ENCODE data around the gene PPIAL4G. TPM values are rescaled to one million over a fixed set of nuclear protein-coding genes. Genes with fewer than 3 reads are reported as not detected.
"Not testable (repeated sequence)": the region's sequence is repeated elsewhere in the genome, so short reads cannot be mapped to it uniquely, and the experiment has no call there.

The PPIAL4G gene
- total and polyA plus RNA-seq, 4 donors: 0.17 TPM; not detected in 3

DNA sequence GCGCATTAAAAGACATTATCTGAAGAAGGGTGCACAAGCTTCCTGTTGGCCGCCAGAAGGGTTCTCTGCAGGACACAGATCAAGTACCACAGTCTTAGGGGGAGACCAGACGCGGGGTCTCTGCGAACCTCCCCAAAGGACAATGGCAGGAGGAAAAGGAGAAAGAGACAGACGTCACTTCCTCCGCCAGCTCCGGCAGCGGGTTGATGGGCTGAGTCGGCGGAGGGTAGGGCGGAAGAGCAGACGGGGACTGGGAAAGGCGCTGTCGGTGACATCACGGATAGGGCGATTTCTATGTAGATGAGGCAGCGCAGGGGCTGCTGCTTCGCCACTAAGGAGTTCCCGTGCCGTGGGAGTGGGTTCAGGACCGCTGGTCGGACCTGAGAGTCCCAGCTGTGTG, 39.0 kb upstream of the PPIAL4G start:
- H3K27me3 ChIP-seq (ENCODE audit: control insufficient read depth in 4 of 4, insufficient read depth in 4 of 4, low read length in 3 of 4); H3K36me3 ChIP-seq (ENCODE audit: control insufficient read depth in 4 of 4, insufficient read depth in 3 of 4, low read depth in 1 of 4, low read length in 3 of 4); H3K9ac ChIP-seq (ENCODE audit: low read depth in 1 of 2, low read length in 2 of 2); H3K27ac ChIP-seq (ENCODE audit: low read depth in 1 of 2, low read length in 2 of 2); H3K9me3 ChIP-seq (ENCODE audit: control insufficient read depth in 4 of 4, low read length in 3 of 4); H3K4me1 ChIP-seq (ENCODE audit: control insufficient read depth in 4 of 4, insufficient read depth in 4 of 4, low read length in 3 of 4): not testable (repeated sequence)
- WGBS: under 1% methylated on average over 17 of the region's 23 CpGs
- TF ChIP-seq GABPA (IDR thresholded peaks at IDR 0.05 in 1 of 2, conservative IDR thresholded peaks at IDR 0.05 in 1 of 2): peak; percentile 55 to 83
- peak; percentile 70 for DNase-seq (ENCODE audit: low spot score)
- peak overlapping the region in 1 of 3 donors; percentile 29 for H3K4me3 ChIP-seq (ENCODE audit: low read depth in 1 of 3, low read length in 3 of 3)

DNA sequence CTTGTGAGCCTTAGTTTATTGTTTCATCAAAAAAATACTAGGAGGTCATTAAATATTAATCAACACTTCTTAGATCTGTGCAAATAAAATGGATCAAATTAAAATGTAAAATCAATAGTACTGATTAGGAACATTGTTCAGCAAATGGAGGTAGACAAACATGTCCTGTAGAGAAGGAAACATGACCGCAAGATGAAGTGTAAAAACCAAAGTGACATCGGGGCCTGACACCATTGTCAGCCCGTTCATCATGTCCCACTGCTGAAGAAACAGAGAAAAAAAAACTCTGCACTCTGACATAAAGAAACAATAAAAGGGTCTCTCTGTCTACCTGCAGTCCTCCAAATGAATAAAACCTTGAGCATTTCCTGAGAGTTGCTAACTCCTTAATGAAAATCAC, 31.2 kb upstream of the PPIAL4G start:
- not testable (repeated sequence) for H3K27ac ChIP-seq (ENCODE audit: low read depth in 1 of 2, low read length in 2 of 2); H3K4me1 ChIP-seq (ENCODE audit: control insufficient read depth in 4 of 4, insufficient read depth in 4 of 4, low read length in 3 of 4); H3K9me3 ChIP-seq (ENCODE audit: control insufficient read depth in 4 of 4, low read length in 3 of 4); H3K36me3 ChIP-seq (ENCODE audit: control insufficient read depth in 4 of 4, insufficient read depth in 3 of 4, low read depth in 1 of 4, low read length in 3 of 4); H3K27me3 ChIP-seq (ENCODE audit: control insufficient read depth in 4 of 4, insufficient read depth in 4 of 4, low read length in 3 of 4); DNase-seq (ENCODE audit: low spot score); H3K4me3 ChIP-seq (ENCODE audit: low read depth in 1 of 3, low read length in 3 of 3); H3K9ac ChIP-seq (ENCODE audit: low read depth in 1 of 2, low read length in 2 of 2)
- no CpG with 5 or more reads among the region's 3 CpGs for WGBS

DNA sequence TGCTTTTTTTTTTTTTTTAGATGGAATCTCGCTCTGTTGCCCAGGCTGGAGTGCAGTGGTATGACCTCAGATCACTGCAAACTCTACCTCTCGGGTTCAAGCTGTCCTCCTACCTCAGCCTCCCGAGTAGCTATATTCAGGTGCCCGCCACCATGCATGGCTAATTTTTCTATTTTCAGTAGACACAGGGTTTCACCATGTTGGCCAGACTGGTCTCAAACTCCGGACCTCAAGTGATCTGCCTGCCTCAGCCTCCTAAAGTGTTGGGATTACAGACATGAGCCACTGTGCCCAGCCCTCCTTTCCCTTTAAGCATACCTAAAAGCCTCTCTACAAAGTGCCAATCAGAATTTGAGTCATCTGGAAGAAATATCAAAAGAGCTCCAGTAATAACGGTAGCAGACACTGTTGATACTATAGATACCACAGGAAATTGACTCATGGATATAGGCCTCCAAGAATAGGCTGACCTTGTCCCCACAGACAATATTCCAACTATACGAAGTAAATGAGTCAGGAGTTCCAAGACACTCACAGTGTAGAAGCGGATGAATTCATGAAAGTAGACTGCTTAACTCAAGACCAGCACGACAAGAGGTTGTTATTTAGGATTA, 29.6 kb upstream of the PPIAL4G start:
- 89% methylated on average over 9 of the region's 9 CpGs for WGBS

DNA sequence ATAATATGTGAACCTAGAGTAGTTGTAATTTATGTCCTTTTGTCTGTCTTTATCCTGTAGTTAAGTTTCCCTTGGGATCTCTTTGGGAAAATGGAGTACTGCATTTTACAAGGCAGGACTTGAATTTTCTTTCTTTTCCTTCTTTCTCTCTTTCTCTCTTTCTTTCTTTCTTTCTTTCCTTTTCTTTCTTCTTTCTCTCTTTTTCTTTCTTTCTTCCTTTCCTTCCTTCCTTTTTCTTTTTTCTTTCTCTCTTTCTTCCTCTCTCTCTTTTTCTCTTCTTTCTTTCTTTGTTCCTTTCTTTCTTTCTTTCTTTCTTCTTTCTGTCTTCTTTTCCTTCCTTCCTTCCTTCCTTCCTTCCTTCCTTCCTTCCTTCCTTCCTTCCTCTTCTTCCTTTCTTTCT, 10.8 kb upstream of the PPIAL4G start:
- H3K9me3 ChIP-seq (ENCODE audit: control insufficient read depth in 4 of 4, low read length in 3 of 4); H3K4me3 ChIP-seq (ENCODE audit: low read depth in 1 of 3, low read length in 3 of 3); DNase-seq (ENCODE audit: low spot score); H3K27me3 ChIP-seq (ENCODE audit: control insufficient read depth in 4 of 4, insufficient read depth in 4 of 4, low read length in 3 of 4); H3K4me1 ChIP-seq (ENCODE audit: control insufficient read depth in 4 of 4, insufficient read depth in 4 of 4, low read length in 3 of 4); H3K9ac ChIP-seq (ENCODE audit: low read depth in 1 of 2, low read length in 2 of 2); H3K36me3 ChIP-seq (ENCODE audit: control insufficient read depth in 4 of 4, insufficient read depth in 3 of 4, low read depth in 1 of 4, low read length in 3 of 4); H3K27ac ChIP-seq (ENCODE audit: low read depth in 1 of 2, low read length in 2 of 2): not testable (repeated sequence)

More for the DNA sequence above, 29.6 kb upstream of the PPIAL4G start:
- H3K27ac ChIP-seq (ENCODE audit: low read depth in 1 of 2, low read length in 2 of 2); H3K9me3 ChIP-seq (ENCODE audit: control insufficient read depth in 4 of 4, low read length in 3 of 4); H3K27me3 ChIP-seq (ENCODE audit: control insufficient read depth in 4 of 4, insufficient read depth in 4 of 4, low read length in 3 of 4); DNase-seq (ENCODE audit: low spot score); H3K4me1 ChIP-seq (ENCODE audit: control insufficient read depth in 4 of 4, insufficient read depth in 4 of 4, low read length in 3 of 4); H3K4me3 ChIP-seq (ENCODE audit: low read depth in 1 of 3, low read length in 3 of 3); H3K36me3 ChIP-seq (ENCODE audit: control insufficient read depth in 4 of 4, insufficient read depth in 3 of 4, low read depth in 1 of 4, low read length in 3 of 4); H3K9ac ChIP-seq (ENCODE audit: low read depth in 1 of 2, low read length in 2 of 2): not testable (repeated sequence)

DNA sequence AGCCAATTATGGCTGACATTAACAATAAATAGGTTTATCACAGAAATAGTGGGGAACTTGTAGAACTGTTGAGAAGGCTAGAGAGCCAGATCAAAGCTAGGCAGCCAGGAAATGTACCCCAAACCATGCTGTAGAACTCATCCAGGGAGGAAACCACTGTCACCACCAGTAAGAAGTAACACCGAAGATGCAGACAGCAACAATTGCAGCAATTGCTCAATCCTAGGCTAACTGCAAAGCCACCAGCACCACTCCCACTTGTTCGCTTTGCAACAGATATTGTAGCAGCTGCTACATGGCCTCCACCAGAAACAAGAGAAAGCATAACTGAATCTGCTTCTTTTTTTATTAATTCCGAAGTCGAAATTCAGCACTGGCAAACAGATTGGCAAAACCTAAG, 2.0 kb downstream of the PPIAL4G start:
- not testable (repeated sequence) for H3K27ac ChIP-seq (ENCODE audit: low read depth in 1 of 2, low read length in 2 of 2); H3K27me3 ChIP-seq (ENCODE audit: control insufficient read depth in 4 of 4, insufficient read depth in 4 of 4, low read length in 3 of 4); H3K9me3 ChIP-seq (ENCODE audit: control insufficient read depth in 4 of 4, low read length in 3 of 4); H3K36me3 ChIP-seq (ENCODE audit: control insufficient read depth in 4 of 4, insufficient read depth in 3 of 4, low read depth in 1 of 4, low read length in 3 of 4); H3K4me3 ChIP-seq (ENCODE audit: low read depth in 1 of 3, low read length in 3 of 3); H3K4me1 ChIP-seq (ENCODE audit: control insufficient read depth in 4 of 4, insufficient read depth in 4 of 4, low read length in 3 of 4); DNase-seq (ENCODE audit: low spot score); H3K9ac ChIP-seq (ENCODE audit: low read depth in 1 of 2, low read length in 2 of 2)
- 69% methylated on average over 2 of the region's 4 CpGs for WGBS

DNA sequence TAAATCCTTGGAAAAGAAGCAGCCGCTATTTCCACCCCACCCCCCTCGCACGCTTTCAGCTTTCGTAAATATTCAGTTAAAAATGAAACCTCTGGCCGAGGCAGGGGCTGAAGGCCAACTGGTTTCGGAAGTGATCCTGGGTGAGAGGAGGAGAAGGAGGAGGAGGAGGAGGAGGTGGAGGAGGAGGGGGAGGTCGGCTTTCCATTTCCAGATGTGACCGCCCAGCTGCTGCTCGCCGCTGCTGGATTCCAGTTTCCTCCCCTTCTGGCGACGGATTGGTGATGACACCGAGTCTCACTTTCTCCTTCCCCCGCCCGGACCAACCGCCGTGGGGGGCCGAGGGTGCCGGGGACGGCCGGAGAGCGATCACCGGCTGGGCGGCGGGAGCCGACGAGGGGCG, 23.4 kb downstream of the PPIAL4G start:
- H3K27ac ChIP-seq (ENCODE audit: low read depth in 1 of 2, low read length in 2 of 2): peak overlapping the region in 1 of 2 donors; percentile 92
- 0% methylated on average over 4 of the region's 28 CpGs for WGBS
- peak overlapping the region in 2 of 3 donors; percentile 45 to 61 for H3K4me3 ChIP-seq (ENCODE audit: low read depth in 1 of 3, low read length in 3 of 3)

DNA sequence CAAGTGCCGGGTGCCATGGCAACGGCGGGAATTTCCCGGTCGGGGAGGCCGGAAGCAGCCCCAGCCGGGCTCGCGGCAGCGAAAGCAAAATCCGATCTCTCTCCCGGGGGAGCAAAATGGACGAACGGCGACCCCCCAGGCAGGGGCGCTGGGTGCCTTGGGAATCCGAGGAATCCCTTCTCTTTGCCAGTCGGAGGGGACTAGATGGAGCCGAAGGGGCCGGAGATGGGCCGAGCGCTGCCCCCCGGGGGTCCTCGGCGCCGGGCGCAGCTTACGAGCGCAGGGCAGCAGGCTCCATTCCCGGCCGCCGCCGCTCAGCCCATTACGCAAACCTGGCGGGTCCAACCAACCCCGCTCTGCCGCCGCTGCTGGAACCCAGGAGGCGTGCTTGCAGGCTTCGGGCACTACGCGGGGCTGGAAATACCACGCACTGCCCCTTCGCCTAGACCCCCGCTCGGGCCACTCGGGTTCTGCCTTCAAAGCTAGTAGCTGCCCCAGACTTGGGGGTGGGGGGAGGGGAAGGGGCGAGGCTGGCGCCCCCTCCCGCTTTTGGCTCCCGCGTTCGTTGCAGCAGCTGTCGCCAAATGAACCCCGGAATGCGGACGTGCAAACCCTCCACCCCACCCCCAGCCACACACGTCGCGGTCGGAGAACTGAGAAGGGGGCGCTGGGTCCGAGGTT, 24.1 kb downstream of the PPIAL4G start:
- not testable (repeated sequence) for H3K36me3 ChIP-seq (ENCODE audit: control insufficient read depth in 4 of 4, insufficient read depth in 3 of 4, low read depth in 1 of 4, low read length in 3 of 4); H3K4me1 ChIP-seq (ENCODE audit: control insufficient read depth in 4 of 4, insufficient read depth in 4 of 4, low read length in 3 of 4); DNase-seq (ENCODE audit: low spot score); H3K9me3 ChIP-seq (ENCODE audit: control insufficient read depth in 4 of 4, low read length in 3 of 4); H3K27me3 ChIP-seq (ENCODE audit: control insufficient read depth in 4 of 4, insufficient read depth in 4 of 4, low read length in 3 of 4)
- Histone ChIP-seq H3K9ac (ENCODE audit: low read depth in 1 of 2, low read length in 2 of 2) (peak overlapping the region in 1 of 2 donors; percentile 60), H3K27ac (ENCODE audit: low read depth in 1 of 2, low read length in 2 of 2) (peak overlapping the region; percentile 87 to 92), H3K4me3 (ENCODE audit: low read depth in 1 of 3, low read length in 3 of 3) (peak overlapping the region; percentile 35 to 61 (median 45))
- WGBS: under 1% methylated on average over 56 of the region's 63 CpGs

More for the DNA sequence above, 23.4 kb downstream of the PPIAL4G start:
- not testable (repeated sequence) for H3K4me1 ChIP-seq (ENCODE audit: control insufficient read depth in 4 of 4, insufficient read depth in 4 of 4, low read length in 3 of 4); H3K36me3 ChIP-seq (ENCODE audit: control insufficient read depth in 4 of 4, insufficient read depth in 3 of 4, low read depth in 1 of 4, low read length in 3 of 4); H3K9me3 ChIP-seq (ENCODE audit: control insufficient read depth in 4 of 4, low read length in 3 of 4); DNase-seq (ENCODE audit: low spot score); H3K27me3 ChIP-seq (ENCODE audit: control insufficient read depth in 4 of 4, insufficient read depth in 4 of 4, low read length in 3 of 4); H3K9ac ChIP-seq (ENCODE audit: low read depth in 1 of 2, low read length in 2 of 2)

DNA sequence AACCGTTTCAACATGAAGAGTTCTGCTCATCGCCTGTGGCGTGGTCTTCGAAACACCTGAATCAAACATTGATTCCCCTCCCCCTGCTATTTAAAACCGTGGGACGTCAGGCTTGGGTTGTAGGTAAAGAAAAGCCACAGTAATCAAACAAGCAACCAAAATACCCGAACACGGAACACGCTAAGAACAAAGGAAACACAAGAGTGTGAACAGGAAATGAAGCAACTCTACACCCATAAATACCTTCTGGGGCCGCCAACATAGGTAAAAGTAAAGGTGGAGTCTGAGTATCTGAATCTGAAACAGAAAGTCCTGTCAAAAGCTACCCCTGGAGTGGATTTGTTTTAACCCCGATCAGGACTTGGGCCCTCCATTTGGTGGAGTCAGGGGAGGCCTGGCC, 24.7 kb downstream of the PPIAL4G start:
- Histone ChIP-seq H3K4me3 (ENCODE audit: low read depth in 1 of 3, low read length in 3 of 3) (peak overlapping the region; percentile 23 to 61 (median 45)), H3K9ac (ENCODE audit: low read depth in 1 of 2, low read length in 2 of 2) (peak overlapping the region in 1 of 2 donors; percentile 47), H3K27ac (ENCODE audit: low read depth in 1 of 2, low read length in 2 of 2) (peak overlapping the region; percentile 46 to 92)
- not testable (repeated sequence) for H3K36me3 ChIP-seq (ENCODE audit: control insufficient read depth in 4 of 4, insufficient read depth in 3 of 4, low read depth in 1 of 4, low read length in 3 of 4); DNase-seq (ENCODE audit: low spot score); H3K4me1 ChIP-seq (ENCODE audit: control insufficient read depth in 4 of 4, insufficient read depth in 4 of 4, low read length in 3 of 4); H3K9me3 ChIP-seq (ENCODE audit: control insufficient read depth in 4 of 4, low read length in 3 of 4); H3K27me3 ChIP-seq (ENCODE audit: control insufficient read depth in 4 of 4, insufficient read depth in 4 of 4, low read length in 3 of 4)
- under 1% methylated on average over 10 of the region's 11 CpGs for WGBS
